CD14-positive monocyte (primary cell): Measurements from ENCODE around the gene PCBP3. TPM values are rescaled to one million over a fixed set of nuclear protein-coding genes. Genes with fewer than 3 reads are reported as not detected.

Experiments used
- DNase-seq, 3 donors: peaks; one replicate each; pipeline ENCODE4 v3.0.0-alpha.2; 2011 to 2022
- H2AFZ ChIP-seq: 2 replicates; pipeline ENCODE4 v1.6.0; 2012; ENCODE audit warnings: mild to moderate bottlenecking, low read depth, low read length, inconsistent platforms; ENCODE audit not compliant: insufficient read depth, poor library complexity, severe bottlenecking
- H3K27ac ChIP-seq, 2 donors: 1 replicate in 1 of 2; 2 replicates in 1 of 2; pipeline ENCODE4 v1.5.1; 2012 to 2013; ENCODE audit warnings: low read length in 2 of 2, control low read depth in 1 of 2, inconsistent platforms in 1 of 2, low read depth in 1 of 2, mild to moderate bottlenecking in 1 of 2
- H3K27me3 ChIP-seq, 2 donors: one replicate each; pipeline versions ENCODE4 v1.6.0 to v1.6.1; 2011 to 2013; ENCODE audit warnings: low read length in 2 of 2; ENCODE audit not compliant: control insufficient read depth in 2 of 2, insufficient read depth in 2 of 2
- H3K36me3 ChIP-seq, 2 donors: replicated peaks in 1 of 2; 1 replicate in 1 of 2; 2 replicates in 1 of 2; pipeline versions ENCODE4 v1.5.1 to v1.6.1; 2012 to 2013; ENCODE audit warnings: low read length in 2 of 2, control low read depth in 1 of 2, inconsistent platforms in 1 of 2, mild to moderate bottlenecking in 1 of 2; ENCODE audit not compliant: insufficient read depth in 2 of 2, control insufficient read depth in 1 of 2
- H3K4me1 ChIP-seq, 2 donors: 1 replicate in 1 of 2; 2 replicates in 1 of 2; pipeline versions ENCODE4 v1.5.1 to v1.6.1; 2012 to 2013; ENCODE audit warnings: low read length in 2 of 2, control low read depth in 1 of 2, inconsistent platforms in 1 of 2, mild to moderate bottlenecking in 1 of 2, moderate library complexity in 1 of 2; ENCODE audit not compliant: insufficient read depth in 2 of 2, control insufficient read depth in 1 of 2
- H3K4me2 ChIP-seq: replicated peaks from 2 replicates; pipeline ENCODE3; 2012; ENCODE audit warnings: low read length, moderate library complexity, mild to moderate bottlenecking; ENCODE audit not compliant: poor library complexity, severe bottlenecking; ENCODE audit errors: extremely low read depth
- H3K4me3 ChIP-seq, 3 experiments: fragments of 200-600 bp in 1 of 3; sonication (generic) in 1 of 3; replicated peaks in 1 of 3; 1 replicate in 2 of 3; 2 replicates in 1 of 3; pipeline ENCODE4 v1.5.1; 2011 to 2013; ENCODE audit warnings: low read length in 3 of 3, mild to moderate bottlenecking in 3 of 3, control low read depth in 2 of 3, low read depth in 2 of 3, inconsistent platforms in 1 of 3, moderate library complexity in 1 of 3
- H3K79me2 ChIP-seq: 2 replicates; pipeline ENCODE4 v1.6.0; 2012; ENCODE audit warnings: mild to moderate bottlenecking, control low read depth, inconsistent platforms, low read length, moderate library complexity; ENCODE audit not compliant: insufficient read depth
- H3K9ac ChIP-seq: 2 replicates; pipeline ENCODE4 v1.6.0; 2017; ENCODE audit warnings: low read length, mild to moderate bottlenecking; ENCODE audit not compliant: insufficient read depth, poor library complexity, severe bottlenecking
- H3K9me3 ChIP-seq, 2 donors: replicated peaks in 1 of 2; 1 replicate in 1 of 2; 2 replicates in 1 of 2; pipeline versions ENCODE4 v1.5.1 to v1.6.1; 2012 to 2013; ENCODE audit warnings: low read length in 2 of 2, control low read depth in 1 of 2; ENCODE audit not compliant: control insufficient read depth in 1 of 2, insufficient read depth in 1 of 2
- H4K20me1 ChIP-seq: 2 replicates; pipeline ENCODE4 v1.6.0; 2012; ENCODE audit warnings: mild to moderate bottlenecking, low read length, control low read depth, moderate library complexity; ENCODE audit not compliant: insufficient read depth
- H3K27ac Mint-ChIP-seq, 7 donors: one replicate each; pipeline ENCODE4 v1.8.0; 2020; ENCODE audit warnings: mild to moderate bottlenecking in 7 of 7, mixed read lengths in 7 of 7, moderate library complexity in 6 of 7, inconsistent platforms in 2 of 7
- H3K27me3 Mint-ChIP-seq, 3 donors: one replicate each; pipeline ENCODE4 v1.8.0; 2021 to 2022; ENCODE audit warnings: low read depth in 3 of 3, mild to moderate bottlenecking in 3 of 3, mixed read lengths in 3 of 3, moderate library complexity in 3 of 3, inconsistent platforms in 1 of 3
- H3K36me3 Mint-ChIP-seq, 2 donors: one replicate each; pipeline ENCODE4 v1.8.0; 2020; ENCODE audit warnings: mixed read lengths in 2 of 2, inconsistent platforms in 1 of 2, mild to moderate bottlenecking in 1 of 2
- H3K4me1 Mint-ChIP-seq: one replicate; pipeline ENCODE4 v1.8.0; 2020; ENCODE audit warnings: mild to moderate bottlenecking, mixed read lengths
- H3K4me3 Mint-ChIP-seq, 2 donors: one replicate each; pipeline ENCODE4 v1.8.0; 2020; ENCODE audit warnings: mild to moderate bottlenecking in 2 of 2, mixed read lengths in 2 of 2, moderate library complexity in 1 of 2
- H3K9me3 Mint-ChIP-seq, 7 donors: one replicate each; pipeline ENCODE4 v1.8.0; 2020 to 2022; ENCODE audit warnings: mixed read lengths in 7 of 7, mild to moderate bottlenecking in 6 of 7, moderate library complexity in 6 of 7, inconsistent platforms in 2 of 7
- CTCF ChIP-seq: fragments of 200-600 bp; IDR thresholded peaks from one replicate; pipeline ENCODE4 v1.8.0; 2022; ENCODE audit warnings: antibody characterized with exemption, mild to moderate bottlenecking
- WGBS: methylation state at CpG from one replicate; pipeline ENCODE4 v1.1.5; 2013; ENCODE audit warnings: missing lambda C conversion rate; ENCODE audit not compliant: insufficient coverage; 5-methylcytosine and 5-hydroxymethylcytosine counted together
- intact Hi-C, 2 donors: fragments of 100-400 bp; cut with micrococcal nuclease; formaldehyde crosslinking; loops; one replicate each; pipeline versions ENCODE4 v1.15.0 to v1.15.1; 2023
- polyA plus RNA-seq, 3 donors: library from polyadenylated mRNA; depleted of rRNA in 1 of 3; unstranded in 2 of 3; stranded (reverse) in 1 of 3; fragments of 300-500 nt in 2 of 3; fragments of >200 nt in 1 of 3; fragmentation: Illumina TruSeq in 2 of 3; gene quantifications; 1 replicate in 2 of 3; 2 replicates in 1 of 3; pipeline ENCODE4 v1.2.3, GENCODE V29; 2012 to 2021

PCBP3 gene
- polyA plus RNA-seq, 3 donors, result 0.34 to 0.49 TPM; not detected in 1

GRCh38 chr21:45979141-45979631, 335.7 kb downstream of the PCBP3 start:
- no peak for TF ChIP-seq CTCF
- peaks cover 6 to 10% of the 10 kb centered on the region in 2 donors for H3K9me3 ChIP-seq
- H3K4me1 Mint-ChIP-seq, result peaks cover 11% of the 10 kb centered on the region
- H3K4me1 ChIP-seq, result peaks cover 20 to 25% of the 10 kb centered on the region in 2 donors
- H3K4me3 ChIP-seq, result no peak overlapping the region
- H3K27ac Mint-ChIP-seq, result no peak overlapping the region
- whole genome bisulfite sequencing, result 81% methylated on average over 20 of the region's 20 CpGs
- no peak overlapping the region for H3K4me3 Mint-ChIP-seq
- intact Hi-C loops, result no loop called here
- H3K79me2 ChIP-seq, result no peaks in the 10 kb centered on the region
- no peak overlapping the region for H3K9ac ChIP-seq
- peaks cover 0 to 4% (median 0%) of the 10 kb centered on the region in 7 donors for H3K9me3 Mint-ChIP-seq
- no peak overlapping the region for H2AFZ ChIP-seq
- peaks cover 44 to 64% (median 45%) of the 10 kb centered on the region in 3 donors for H3K27me3 Mint-ChIP-seq
- H3K36me3 ChIP-seq, result no peaks in the 10 kb centered on the region
- no peak overlapping the region for H3K4me2 ChIP-seq
- no peak overlapping the region for H3K27ac ChIP-seq
- peaks cover 27 to 77% of the 10 kb centered on the region in 2 donors for H3K27me3 ChIP-seq
- no peaks in the 10 kb centered on the region for H3K36me3 Mint-ChIP-seq
- DNase-seq, result no peak
- H4K20me1 ChIP-seq, result no peaks in the 10 kb centered on the region

GRCh38 chr21:45979651-45980050, 336.1 kb downstream of the PCBP3 start:
- no peak overlapping the region for H3K4me2 ChIP-seq
- peaks cover 0 to 4% (median 2%) of the 10 kb centered on the region in 7 donors for H3K9me3 Mint-ChIP-seq
- no peak overlapping the region for H3K27ac Mint-ChIP-seq
- H2AFZ ChIP-seq, result no peak overlapping the region
- H3K27me3 Mint-ChIP-seq, result peaks cover 39 to 61% (median 44%) of the 10 kb centered on the region in 3 donors
- no peak overlapping the region for H3K27ac ChIP-seq
- intact Hi-C loops, result no loop called here
- H3K4me3 ChIP-seq, result no peak overlapping the region
- TF ChIP-seq CTCF, result no peak
- peaks cover 15 to 21% of the 10 kb centered on the region in 2 donors for H3K4me1 ChIP-seq
- H4K20me1 ChIP-seq, result no peaks in the 10 kb centered on the region
- H3K4me3 Mint-ChIP-seq, result no peak overlapping the region
- peaks cover 7% of the 10 kb centered on the region for H3K4me1 Mint-ChIP-seq
- H3K36me3 ChIP-seq, result no peaks in the 10 kb centered on the region
- H3K9me3 ChIP-seq, result peaks cover 6 to 10% of the 10 kb centered on the region in 2 donors
- no peaks in the 10 kb centered on the region for H3K79me2 ChIP-seq
- DNase-seq, result no peak
- peaks cover 22 to 77% of the 10 kb centered on the region in 2 donors for H3K27me3 ChIP-seq
- H3K36me3 Mint-ChIP-seq, result no peaks in the 10 kb centered on the region
- WGBS, result no CpG with 5 or more reads among the region's 7 CpGs
- H3K9ac ChIP-seq, result no peak overlapping the region
